ENCODE results near the gene DDX1. TPM values are rescaled to one million over a fixed set of nuclear protein-coding genes. Genes with fewer than 3 reads are reported as not detected.

The DDX1 gene
- total and polyA plus RNA-seq, 8 donors: 74.2 to 153 (median 126) TPM

DNA sequence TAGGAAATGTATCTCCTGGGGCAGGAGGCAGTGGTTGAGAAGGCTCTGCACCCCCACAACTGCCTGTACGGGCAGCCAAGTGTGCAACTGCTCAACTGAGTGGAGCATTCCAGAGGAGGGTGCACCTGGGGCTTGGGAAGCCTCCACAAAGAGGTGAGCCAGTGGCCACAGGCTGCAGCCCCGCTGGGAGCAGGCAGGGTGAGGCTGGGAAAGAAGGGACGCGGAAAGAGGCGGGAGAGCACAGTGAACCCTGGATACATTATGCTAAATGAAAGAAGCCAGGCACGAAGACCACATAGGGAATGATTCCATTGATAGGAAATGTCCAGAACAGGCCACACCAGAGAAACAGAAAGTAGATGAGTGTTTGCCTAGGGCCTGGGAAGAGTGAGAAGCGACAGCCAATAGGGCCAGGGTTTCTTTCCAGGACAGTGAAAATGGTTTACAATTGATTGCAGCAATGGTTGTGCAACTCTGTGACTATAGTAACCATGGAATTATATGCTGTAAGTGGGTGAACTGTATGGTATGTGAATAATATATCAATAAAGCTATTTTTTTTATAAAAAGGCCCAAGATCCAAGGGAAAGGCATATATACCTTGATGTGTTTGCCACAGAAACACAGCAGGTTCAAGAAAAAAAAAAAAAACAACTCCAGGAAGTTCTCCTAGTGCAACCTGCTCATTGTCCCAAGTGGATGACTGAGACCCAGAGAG is 82.4 kb downstream of the DDX1 start:
- peak overlapping the region; percentile 63 to 75 for H3K27ac ChIP-seq
- no peak for TF ChIP-seq CTCF (IDR thresholded peaks at IDR 0.05)
- no peaks in the 10 kb centered on the region for H3K36me3 ChIP-seq
- ATAC-seq: peak; percentile 86
- H3K4me3 ChIP-seq: no peak overlapping the region
- H3K4me1 ChIP-seq: no peaks in the 10 kb centered on the region
- intact Hi-C loops (cut with DNase I): no loop called here
- DNase-seq: peak in 3 of 4 donors; percentile 45 to 64 (median 47)
- no peaks in the 10 kb centered on the region for H3K9me3 ChIP-seq
- no peaks in the 10 kb centered on the region for H3K27me3 ChIP-seq

GRCh38 chr2:15674637-15675455 is 83.2 kb downstream of the DDX1 start:
- H3K9me3 ChIP-seq: no peaks in the 10 kb centered on the region
- no peak for TF ChIP-seq CTCF (IDR thresholded peaks at IDR 0.05)
- intact Hi-C loops (cut with DNase I): no loop called here
- no peaks in the 10 kb centered on the region for H3K36me3 ChIP-seq
- H3K4me3 ChIP-seq: no peak overlapping the region
- peak overlapping the region in 1 of 2 donors; percentile 63 for H3K27ac ChIP-seq
- no peaks in the 10 kb centered on the region for H3K27me3 ChIP-seq
- H3K4me1 ChIP-seq: no peaks in the 10 kb centered on the region
- DNase-seq: peak in 1 of 4 donors; percentile 65
- ATAC-seq: peak; percentile 91

GRCh38 chr2:15675456-15676195 is 84.0 kb downstream of the DDX1 start:
- Histone ChIP-seq H3K9me3 (no peaks in the 10 kb centered on the region), H3K27ac (no peak overlapping the region), H3K4me1 (no peaks in the 10 kb centered on the region), H3K36me3 (no peaks in the 10 kb centered on the region), H3K27me3 (no peaks in the 10 kb centered on the region), H3K4me3 (no peak overlapping the region)
- intact Hi-C loops (cut with DNase I): no loop called here
- ATAC-seq (no peak), DNase-seq (no peak)
- TF ChIP-seq CTCF (IDR thresholded peaks at IDR 0.05): no peak

DNA sequence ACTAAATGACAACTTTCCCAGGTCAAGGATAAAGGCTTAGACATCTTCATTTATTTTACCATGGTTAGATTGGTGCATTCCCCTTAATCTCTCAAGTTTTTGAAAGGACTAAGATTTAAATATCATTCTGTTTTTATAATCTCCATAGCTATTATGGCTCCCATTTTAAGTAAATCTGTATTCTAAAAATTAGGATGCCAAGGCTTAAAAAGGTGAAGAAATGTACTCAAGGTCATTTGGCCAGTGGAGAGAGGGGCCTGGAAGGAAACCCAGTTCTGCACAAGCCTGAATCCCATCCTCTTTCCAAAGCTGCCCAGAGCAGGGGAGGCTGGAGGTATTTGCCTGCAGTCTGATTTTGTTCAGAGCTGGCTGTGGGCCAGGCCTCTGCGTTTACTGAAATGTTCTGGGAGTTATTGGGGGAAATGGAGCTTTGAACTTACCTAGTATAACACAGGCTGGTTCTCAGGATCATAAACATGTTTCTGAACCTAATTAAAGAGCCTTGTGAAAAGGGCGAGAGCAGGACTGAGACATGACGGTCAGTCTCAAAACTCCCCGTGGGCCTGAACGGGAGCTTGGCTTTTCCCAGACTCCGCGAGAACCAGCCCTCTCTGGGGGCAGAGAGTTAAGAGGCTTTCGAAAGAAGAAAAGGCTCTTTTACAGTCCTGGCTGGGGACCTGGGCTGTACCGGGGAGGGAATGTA is 85.6 kb downstream of the DDX1 start:
- Histone ChIP-seq H3K36me3 (no peaks in the 10 kb centered on the region), H3K4me3 (no peak overlapping the region), H3K4me1 (no peaks in the 10 kb centered on the region), H3K27me3 (no peaks in the 10 kb centered on the region), H3K9me3 (no peaks in the 10 kb centered on the region), H3K27ac (no peak overlapping the region)
- DNase-seq: peak in 2 of 4 donors; percentile 30 to 42
- intact Hi-C loops (cut with DNase I): no loop called here
- TF ChIP-seq CTCF (IDR thresholded peaks at IDR 0.05): no peak
- no peak for ATAC-seq

All from left lung (tissue), 10 donors.